Kidney (tissue), 14 donors: ENCODE measurements around the gene ZNF451. TPM values are rescaled to one million over a fixed set of nuclear protein-coding genes. Genes with fewer than 3 reads are reported as not detected.
A peak's percentile ranks its signal among the peaks of the same experiment; 100 is the strongest.

Source experiments
- DNase-seq, 5 donors: peaks; one replicate each; pipeline ENCODE4 v3.0.0-alpha.2; 2013 to 2020
- FAIRE-seq: peaks from 2 replicates; lab custom pipeline; 2012; peaks lifted over from hg19 to GRCh38; lab: Jason Lieb, UNC
- H3K27ac ChIP-seq, 2 donors: one replicate each; pipeline ENCODE4 v1.7.0; 2013; ENCODE audit warnings: low read depth in 2 of 2, low read length in 2 of 2, inconsistent platforms in 1 of 2
- H3K27me3 ChIP-seq: one replicate; pipeline ENCODE4 v1.7.1; 2013; ENCODE audit warnings: low read length, inconsistent platforms; ENCODE audit not compliant: control insufficient read depth, insufficient read depth
- H3K36me3 ChIP-seq, 3 donors: one replicate each; pipeline versions ENCODE4 v1.7.0 to v1.7.1; 2013; ENCODE audit warnings: low read length in 3 of 3, control low read depth in 1 of 3, inconsistent platforms in 1 of 3; ENCODE audit not compliant: insufficient read depth in 3 of 3, control insufficient read depth in 2 of 3
- H3K4me1 ChIP-seq, 3 donors: one replicate each; pipeline versions ENCODE4 v1.7.0 to v1.7.1; 2013; ENCODE audit warnings: low read length in 3 of 3, inconsistent platforms in 1 of 3, low read depth in 1 of 3; ENCODE audit not compliant: control insufficient read depth in 2 of 3, insufficient read depth in 2 of 3
- H3K4me3 ChIP-seq, 3 donors: one replicate each; pipeline versions ENCODE4 v1.7.0 to v1.8.1; 2013; ENCODE audit warnings: low read length in 3 of 3, control low read depth in 1 of 3, inconsistent platforms in 1 of 3
- H3K9ac ChIP-seq, 3 donors: one replicate each; pipeline versions ENCODE4 v1.7.0 to v1.7.1; 2013; ENCODE audit warnings: low read length in 3 of 3, control low read depth in 1 of 3, inconsistent platforms in 1 of 3
- H3K9me3 ChIP-seq, 3 donors: one replicate each; pipeline versions ENCODE4 v1.7.0 to v1.7.1; 2013; ENCODE audit warnings: low read length in 3 of 3, control low read depth in 1 of 3, inconsistent platforms in 1 of 3; ENCODE audit not compliant: control insufficient read depth in 2 of 3, insufficient read depth in 1 of 3
- CTCF ChIP-seq: IDR thresholded peaks from 3 replicates; pipeline ENCODE4 v1.5.1; 2012; ENCODE audit warnings: mild to moderate bottlenecking, moderate library complexity, borderline replicate concordance; ENCODE audit not compliant: insufficient read depth; ENCODE audit errors: extremely low read depth
- intact Hi-C: fragments of 100-400 bp; cut with DNase I; formaldehyde crosslinking; loops from one replicate; pipeline ENCODE4 v1.11.1; 2022
- polyA plus RNA-seq: library from polyadenylated mRNA; stranded (reverse); fragments of 350-450 nt; fragmentation: Illumina TruSeq; extraction: RNeasy Lipid Tissue Mini Kit (QIAGEN cat#74804); gene quantifications from one replicate; pipeline ENCODE4 v1.2.3, GENCODE V29; 2014; ENCODE audit warnings: low read depth, low replicate concordance; ENCODE audit not compliant: insufficient read depth
- total RNA-seq: library from RNA; stranded (reverse); fragmentation: NEBNext Ultra II Directional; extraction: Animal tissue kit (Norgen Biotek cat#: 25700); gene quantifications from one replicate; pipeline ENCODE4 v1.2.1, GENCODE V29; 2021
- donor health status: control.
- donor health status: control.
- donor health status: control.
- donor health status: control.
- donor health status: control.
- donor health status: DM: yes; HTN: yes; CAD: no.
- donor health status: Normal renal cell carcinoma (clear cell type).

Gene ZNF451
- total and polyA plus RNA-seq, 2 donors from 2014 or later: 7.8 to 55.0 TPM

DNA sequence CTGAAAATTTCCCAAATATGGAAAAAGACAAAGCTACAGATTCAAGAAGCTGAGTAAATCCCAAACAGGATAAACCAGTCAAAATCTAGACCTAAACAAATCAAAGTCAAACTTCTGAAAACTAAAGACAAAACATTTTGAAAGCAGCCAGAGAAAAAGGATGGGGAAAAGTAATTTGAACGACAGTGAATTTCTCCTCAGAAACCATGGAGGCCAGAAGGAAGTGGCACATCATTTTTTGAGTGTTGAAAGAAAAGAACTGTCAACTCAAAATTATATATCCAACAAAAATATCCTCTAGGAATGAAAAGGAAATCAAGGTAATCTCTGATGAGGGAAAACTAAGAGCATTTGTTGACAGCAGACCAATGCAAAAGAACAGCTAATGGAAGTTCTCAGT is 125.3 kb downstream of the ZNF451 start:
- Histone ChIP-seq H3K9me3 (no peaks in the 10 kb centered on the region), H3K4me1 (no peaks in the 10 kb centered on the region), H3K4me3 (no peak overlapping the region), H3K9ac (no peak overlapping the region), H3K36me3 (no peaks in the 10 kb centered on the region), H3K27me3 (no peaks in the 10 kb centered on the region), H3K27ac (no peak overlapping the region)
- DNase-seq: no peak
- no peak for TF ChIP-seq CTCF
- no peak for FAIRE-seq
- intact Hi-C loops: no loop called here

DNA sequence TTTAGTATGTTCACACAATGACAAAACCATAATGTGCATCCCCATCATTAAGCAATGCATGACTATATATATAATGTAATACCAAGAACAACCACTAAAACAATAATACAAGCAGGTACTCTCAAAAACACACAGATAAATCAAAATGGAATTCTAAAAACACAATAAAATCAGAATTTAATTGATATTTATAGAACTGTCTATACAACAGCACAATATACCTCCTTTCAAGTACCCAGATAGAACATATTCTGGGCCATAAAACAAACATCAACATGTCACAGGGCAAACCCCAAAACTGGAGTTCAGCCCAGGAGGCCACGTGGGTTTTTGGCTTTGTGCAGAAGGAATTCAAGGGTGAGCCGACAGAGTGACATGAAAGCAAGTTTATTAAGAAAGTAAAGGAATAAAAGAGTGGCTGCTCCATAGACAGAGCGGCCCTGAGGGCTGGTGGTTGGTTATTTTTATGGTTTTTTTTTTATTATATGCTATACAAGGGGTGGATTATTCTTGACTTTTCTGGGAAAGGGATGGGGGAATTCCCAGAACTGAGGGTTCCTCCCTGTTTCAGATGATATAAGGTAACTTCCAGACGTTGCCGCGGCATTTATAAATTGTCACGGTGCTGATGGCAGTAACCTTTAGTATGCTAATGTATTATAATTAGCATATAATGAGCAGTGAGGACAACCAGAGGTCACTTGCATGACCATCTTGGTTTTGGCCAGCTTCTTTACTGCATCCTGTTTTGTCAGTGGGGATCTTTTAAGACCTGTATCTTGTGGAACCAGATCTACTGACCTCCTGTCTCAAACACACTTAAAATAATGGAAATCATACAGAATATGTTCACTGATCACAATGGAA is 126.5 kb downstream of the ZNF451 start:
- intact Hi-C loops: no loop called here
- Histone ChIP-seq H3K9ac (no peak overlapping the region), H3K36me3 (no peaks in the 10 kb centered on the region), H3K27me3 (no peaks in the 10 kb centered on the region), H3K4me1 (no peaks in the 10 kb centered on the region), H3K4me3 (no peak overlapping the region), H3K27ac (no peak overlapping the region), H3K9me3 (no peaks in the 10 kb centered on the region)
- DNase-seq: peak in 1 of 5 donors; percentile 45
- FAIRE-seq: no peak
- TF ChIP-seq CTCF: no peak

- H3K9me3 ChIP-seq: no peaks in the 10 kb centered on the region
- H3K27ac ChIP-seq: no peak overlapping the region
- no peaks in the 10 kb centered on the region for H3K4me1 ChIP-seq
- DNase-seq: no peak
- H3K4me3 ChIP-seq: no peak overlapping the region
- intact Hi-C loops: no loop called here
- H3K27me3 ChIP-seq: no peaks in the 10 kb centered on the region
- no peak overlapping the region for H3K9ac ChIP-seq
- no peak for TF ChIP-seq CTCF
- no peak for FAIRE-seq
- no peaks in the 10 kb centered on the region for H3K36me3 ChIP-seq
Observed at GRCh38 chr6:57217270-57217669, 127.3 kb downstream of the ZNF451 start.

Other genes starting within 250 kb of the ZNF451 start
- 0.72 TPM for gene BEND6, start 135.1 kb upstream of the ZNF451 start, total RNA-seq
- gene BEND6, start 135.1 kb upstream of the ZNF451 start, polyA plus RNA-seq: 0.86 TPM
- 13.7 TPM for gene KIAA1586, start 43.5 kb upstream of the ZNF451 start, total RNA-seq
- 4.4 TPM for gene KIAA1586, start 43.5 kb upstream of the ZNF451 start, polyA plus RNA-seq
- 3.2 TPM for gene BAG2, start 82.1 kb downstream of the ZNF451 start, total RNA-seq
- 2.7 TPM for gene BAG2, start 82.1 kb downstream of the ZNF451 start, polyA plus RNA-seq
- gene RAB23, start 132.1 kb downstream of the ZNF451 start, total RNA-seq: 8.0 TPM
- gene RAB23, start 132.1 kb downstream of the ZNF451 start, polyA plus RNA-seq: 6.0 TPM
- gene PRIM2, start 227.4 kb downstream of the ZNF451 start, total RNA-seq: 9.7 TPM
- 3.0 TPM for gene PRIM2, start 227.4 kb downstream of the ZNF451 start, polyA plus RNA-seq